ENCODE measurements around the gene FCER2.

The FCER2 gene

GRCh38 chr19:7729211-7729610 is 27.3 kb upstream of the FCER2 start:
- TF ChIP-seq CTCF (IDR thresholded peaks at IDR 0.05; ENCODE audit: insufficient read depth, low read depth, low read length, missing control alignments), result no peak
- no peak overlapping the region for H3K4me3 ChIP-seq (ENCODE audit: low read length)
- no peak for DNase-seq (ENCODE audit: low read depth)

DNA sequence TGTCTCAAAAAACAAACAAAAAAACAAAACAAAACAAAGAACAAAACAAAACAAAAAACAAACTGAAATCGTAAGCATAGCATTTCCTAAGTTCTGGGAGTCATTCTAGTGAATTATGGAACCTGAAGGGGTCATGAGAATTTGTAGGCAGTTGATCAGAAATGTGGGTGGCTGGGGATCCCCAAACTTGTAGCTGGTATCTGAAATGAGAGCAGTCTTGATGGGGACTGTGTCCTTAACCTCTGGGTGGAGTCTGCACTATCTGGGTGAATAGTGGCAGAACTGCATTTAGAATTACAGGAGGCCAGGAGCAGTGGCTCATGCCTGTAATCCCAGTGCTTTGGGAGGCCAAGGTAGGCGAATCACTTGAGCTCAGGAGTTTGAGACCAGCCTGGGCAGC is 23.9 kb upstream of the FCER2 start:
- H3K4me3 ChIP-seq (ENCODE audit: low read length), result no peak overlapping the region
- no peak for TF ChIP-seq CTCF (IDR thresholded peaks at IDR 0.05; ENCODE audit: insufficient read depth, low read depth, low read length, missing control alignments)
- DNase-seq (ENCODE audit: low read depth), result no peak

- no peak for DNase-seq (ENCODE audit: low read depth)
These were observed 20.3 kb upstream of the FCER2 start for GRCh38 chr19:7722231-7722651.

GRCh38 chr19:7720351-7720750 is 18.4 kb upstream of the FCER2 start:
- no peak for DNase-seq (ENCODE audit: low read depth)
- no peak for TF ChIP-seq CTCF (IDR thresholded peaks at IDR 0.05; ENCODE audit: insufficient read depth, low read depth, low read length, missing control alignments)
- H3K4me3 ChIP-seq (ENCODE audit: low read length), result no peak overlapping the region

More at GRCh38 chr19:7722231-7722651, 20.3 kb upstream of the FCER2 start:
- TF ChIP-seq CTCF (IDR thresholded peaks at IDR 0.05; ENCODE audit: insufficient read depth, low read depth, low read length, missing control alignments), result no peak
- H3K4me3 ChIP-seq (ENCODE audit: low read length), result no peak overlapping the region

- no peak for DNase-seq (ENCODE audit: low read depth)
- no peak overlapping the region for H3K4me3 ChIP-seq (ENCODE audit: low read length)
These were observed 16.7 kb upstream of the FCER2 start for GRCh38 chr19:7718668-7719067.

DNA sequence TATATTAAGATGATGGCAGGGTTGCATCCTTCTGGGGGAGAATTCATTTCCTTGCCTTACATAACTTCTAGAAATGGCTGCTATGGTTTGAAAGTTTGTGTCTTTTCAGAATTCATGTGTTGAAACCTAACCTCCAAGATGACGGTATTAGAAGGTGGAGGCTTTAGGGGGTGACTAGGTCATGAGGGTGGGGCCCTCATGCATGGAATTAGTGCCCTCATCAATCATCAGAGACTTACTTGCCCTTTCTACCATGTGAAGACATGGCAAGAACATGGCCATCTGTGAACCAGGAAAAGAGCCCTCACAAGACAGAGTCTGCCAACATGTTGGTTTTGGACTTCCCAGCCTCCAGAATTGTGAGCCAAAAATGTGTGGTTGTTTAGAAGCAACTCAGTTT is 14.8 kb upstream of the FCER2 start:
- no peak for DNase-seq (ENCODE audit: low read depth)
- no peak for TF ChIP-seq CTCF (IDR thresholded peaks at IDR 0.05; ENCODE audit: insufficient read depth, low read depth, low read length, missing control alignments)
- H3K4me3 ChIP-seq (ENCODE audit: low read length), result no peak overlapping the region

More at GRCh38 chr19:7718668-7719067, 16.7 kb upstream of the FCER2 start:
- TF ChIP-seq CTCF (IDR thresholded peaks at IDR 0.05; ENCODE audit: insufficient read depth, low read depth, low read length, missing control alignments), result no peak

DNA sequence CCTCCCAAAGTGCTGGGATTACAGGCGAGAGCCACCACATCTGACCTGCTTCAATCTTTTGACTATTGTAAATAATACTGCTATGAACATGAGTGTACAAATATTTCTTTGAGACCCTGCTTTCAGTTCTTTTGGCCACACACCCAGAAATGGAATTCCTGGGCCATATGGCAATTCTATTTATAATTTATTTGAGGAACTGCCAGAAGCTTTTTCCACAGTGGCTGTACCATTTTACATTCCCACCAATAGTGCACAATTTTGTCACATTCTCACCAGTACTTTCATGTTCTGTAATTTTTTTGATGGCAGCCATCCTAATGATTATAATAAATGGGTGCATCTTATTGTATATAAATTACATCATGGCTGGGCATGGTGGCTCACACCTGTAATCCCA is 13.7 kb upstream of the FCER2 start:
- DNase-seq (ENCODE audit: low read depth), result no peak
- no peak for TF ChIP-seq CTCF (IDR thresholded peaks at IDR 0.05; ENCODE audit: insufficient read depth, low read depth, low read length, missing control alignments)
- no peak overlapping the region for H3K4me3 ChIP-seq (ENCODE audit: low read length)
